GM12873 (cell line): Measurements from ENCODE around the gene CENATAC.

Experiments used
- CTCF ChIP-seq: IDR thresholded peaks from 2 replicates; pipeline ENCODE4 v1.5.1; 2012; ENCODE audit warnings: low read depth, mild to moderate bottlenecking, moderate library complexity, low read length, control low read depth; ENCODE audit not compliant: insufficient read depth; ENCODE audit errors: missing control alignments

The CENATAC gene

GRCh38 chr11:119011476-119012053, 13.6 kb downstream of the CENATAC start:
- no peak for TF ChIP-seq CTCF

- no peak for TF ChIP-seq CTCF
These were observed 14.8 kb downstream of the CENATAC start for GRCh38 chr11:119012629-119013170.

GRCh38 chr11:119014209-119014924, 16.4 kb downstream of the CENATAC start:
- TF ChIP-seq CTCF = no peak

GRCh38 chr11:119015054-119015611, 17.2 kb downstream of the CENATAC start:
- TF ChIP-seq CTCF = no peak

- TF ChIP-seq CTCF = no peak
These were observed 18.5 kb downstream of the CENATAC start for GRCh38 chr11:119016216-119017009.

GRCh38 chr11:119018074-119018938, 20.4 kb downstream of the CENATAC start, which contains the start of the genes RPS25 and TRAPPC4:
Gene RPS25 (minus strand): TSS chr11:119018343. CDS start chr11:119018284, 59 bp downstream.
Gene TRAPPC4 (plus strand): TSS chr11:119018766. CDS start chr11:119018796, 30 bp downstream.
- TF ChIP-seq CTCF = no peak
